K562 (cell line): ENCODE data around the gene EMP2. TPM values are rescaled to one million over a fixed set of nuclear protein-coding genes. Genes with fewer than 3 reads are reported as not detected.

Experiments
- ATAC-seq: fragments of 200-7000 bp; cut with Tn5 transposase; 3 replicates; pipeline ENCODE4 v1.9.1; 2020; ENCODE audit warnings: moderate library complexity
- BruUV-seq: library from RNA; stranded (reverse); fragments of 400-500 nt; replicated peaks from 2 replicates; lab custom pipeline; 2021; lab: Mats Ljungman, UMichigan
- CTCF ChIA-PET: fragments of 300-600 bp; formaldehyde crosslinking; extraction: SDS; loops from one replicate; lab custom pipeline; 2021; ENCODE audit warnings: low intra/inter-chr PET ratio; lab: Yijun Ruan, JAX
- POLR2A ChIA-PET: fragments of 300-600, 350-650 bp; sonication (Branson Sonifier 250); formaldehyde crosslinking; extraction: SDS; loops from one replicate; lab custom pipeline; 2021; ENCODE audit warnings: antibody characterized with exemption, inconsistent platforms; lab: Yijun Ruan, JAX
- DNase-seq, 4 experiments: peaks; one replicate each; pipeline versions ENCODE4 v3.0.0 to v3.0.0-alpha.2; 2011 to 2018; ENCODE audit warnings: low spot score in 3 of 4, mixed read lengths in 3 of 4; ENCODE audit errors: extremely low read depth in 1 of 4
- FAIRE-seq: peaks from 2 replicates; lab custom pipeline; 2011; peaks lifted over from hg19 to GRCh38; lab: Jason Lieb, UNC
- H2AFZ ChIP-seq: 2 replicates; pipeline ENCODE4 v1.6.0; 2011; ENCODE audit warnings: low read depth, low read length, control low read depth, inconsistent platforms
- H3K27ac ChIP-seq: fragments of 200-600 bp; 3 replicates; pipeline ENCODE4 v1.8.0; 2011; ENCODE audit warnings: low read depth, mild to moderate bottlenecking, control low read depth, inconsistent platforms, low read length, moderate library complexity, mixed read lengths; ENCODE audit errors: extremely low read depth
- H3K27me3 ChIP-seq, 2 experiments: fragments of 300-600 bp in 1 of 2; 2 replicates in 1 of 2; 3 replicates in 1 of 2; pipeline versions ENCODE4 v1.6.0 to v1.8.0; 2011; ENCODE audit warnings: inconsistent platforms in 2 of 2, low read length in 2 of 2, mild to moderate bottlenecking in 1 of 2, mixed read lengths in 1 of 2, moderate library complexity in 1 of 2; ENCODE audit not compliant: control insufficient read depth in 2 of 2, insufficient read depth in 2 of 2
- H3K36me3 ChIP-seq: fragments of 300-600 bp; 3 replicates; pipeline ENCODE4 v1.8.0; 2011; ENCODE audit warnings: mild to moderate bottlenecking, low read length, inconsistent platforms; ENCODE audit not compliant: control insufficient read depth, insufficient read depth
- H3K4me1 ChIP-seq, 2 experiments: fragments of 200-600 bp in 1 of 2; replicated peaks in 1 of 2; 2 replicates in 1 of 2; 3 replicates in 1 of 2; pipeline versions ENCODE4 v1.5.1 to v1.8.0; 2011; ENCODE audit warnings: inconsistent platforms in 2 of 2, low read length in 2 of 2, mild to moderate bottlenecking in 1 of 2, mixed read lengths in 1 of 2, moderate library complexity in 1 of 2; ENCODE audit not compliant: control insufficient read depth in 2 of 2, insufficient read depth in 2 of 2
- H3K4me2 ChIP-seq: 2 replicates; pipeline ENCODE4 v1.6.1; 2011; ENCODE audit warnings: low read length, control low read depth, inconsistent platforms, mixed read lengths; ENCODE audit not compliant: insufficient read depth
- H3K4me3 ChIP-seq: fragments of 200-600 bp; sonication (generic), shearing (Covaris generic); 2 replicates; pipeline ENCODE4 v1.5.1; 2016; ENCODE audit warnings: control low read depth, inconsistent platforms
- H3K79me2 ChIP-seq: fragments of 200-600 bp; 3 replicates; pipeline ENCODE4 v1.8.0; 2011; ENCODE audit warnings: low read length, inconsistent platforms; ENCODE audit not compliant: control insufficient read depth, insufficient read depth
- H3K9ac ChIP-seq, 2 experiments: 2 replicates each; pipeline versions ENCODE4 v1.6.0 to v1.6.1; 2011; ENCODE audit warnings: low read depth in 2 of 2, low read length in 2 of 2, control low read depth in 1 of 2, inconsistent platforms in 1 of 2, mild to moderate bottlenecking in 1 of 2, mixed read lengths in 1 of 2; ENCODE audit not compliant: insufficient read depth in 1 of 2
- H3K9me1 ChIP-seq: one replicate; pipeline ENCODE4 v1.6.0; 2011; ENCODE audit warnings: inconsistent platforms, mild to moderate bottlenecking, low read length, moderate library complexity; ENCODE audit not compliant: control insufficient read depth, insufficient read depth
- H3K9me3 ChIP-seq: replicated peaks from 2 replicates; pipeline ENCODE4 v1.5.1; 2011; ENCODE audit warnings: low read depth, low read length, inconsistent platforms; ENCODE audit not compliant: control insufficient read depth, insufficient read depth
- H4K20me1 ChIP-seq: replicated peaks from 2 replicates; pipeline ENCODE4 v1.6.1; 2011; ENCODE audit warnings: low read length, inconsistent platforms, mixed read lengths; ENCODE audit not compliant: control insufficient read depth, insufficient read depth
- CHCHD3 ChIP-seq: fragments of 250-450 bp; sonication (Bioruptor Pico); IDR thresholded peaks from 2 replicates; pipeline ENCODE4 v2.1.2; 2022; ENCODE audit warnings: mild to moderate bottlenecking
- GTF2F1 ChIP-seq: IDR thresholded peaks from 2 replicates; pipeline ENCODE4 v1.6.1; 2011; ENCODE audit warnings: low read depth, low read length, improper control_type of control experiment
- HMG20B ChIP-seq: fragments of 250-450 bp; sonication (Bioruptor Pico); IDR thresholded peaks from 2 replicates; pipeline ENCODE4 v1.5.0; 2021; ENCODE audit warnings: mild to moderate bottlenecking
- ILK ChIP-seq: fragments of 450-650 bp; IDR thresholded peaks from 2 replicates; pipeline ENCODE4 v1.6.1; 2016; ENCODE audit warnings: missing genetic modification characterization, low read depth, mild to moderate bottlenecking, missing compliant biosample characterization, moderate library complexity, borderline replicate concordance
- KLF16 ChIP-seq: IDR thresholded peaks from 2 replicates; pipeline ENCODE4 v1.6.1; 2016; ENCODE audit warnings: antibody characterized with exemption
- MEF2D ChIP-seq: conservative IDR thresholded peaks from 2 replicates; pipeline ENCODE4 v1.6.1; 2016; ENCODE audit warnings: low read depth, missing genetic modification characterization, missing compliant biosample characterization
- NFXL1 ChIP-seq: fragments of 450-650 bp; formaldehyde crosslinking; IDR thresholded peaks from 2 replicates; pipeline ENCODE4 v1.4.0; 2021; ENCODE audit warnings: mild to moderate bottlenecking
- NR3C1 ChIP-seq: sonication (generic); formaldehyde crosslinking; IDR thresholded peaks from 2 replicates; pipeline ENCODE4 v1.8.1; 2022; ENCODE audit warnings: missing genetic modification reagents
- PRMT5 ChIP-seq: sonication (generic); formaldehyde crosslinking; IDR thresholded peaks from 2 replicates; pipeline ENCODE4 v1.5.0; 2020; ENCODE audit warnings: missing genetic modification reagents
- RCOR1 ChIP-seq, 2 experiments: IDR thresholded peaks; 2 replicates each; pipeline ENCODE4 v1.6.1; 2012; ENCODE audit warnings: low read depth in 2 of 2, low read length in 2 of 2, borderline replicate concordance in 1 of 2, improper control_type of control experiment in 1 of 2
- TAF15 ChIP-seq: fragments of 200-400 bp; formaldehyde crosslinking; IDR thresholded peaks from 2 replicates; pipeline ENCODE4 v1.6.1; 2017; ENCODE audit warnings: mild to moderate bottlenecking, low read depth, low read length, moderate library complexity
- ZNF561 ChIP-seq: fragments of 450-650 bp; formaldehyde crosslinking; conservative IDR thresholded peaks from 2 replicates; pipeline ENCODE4 v1.4.0; 2020; ENCODE audit warnings: mild to moderate bottlenecking, moderate library complexity
- WGBS: fragments of 100-300 bp; shearing (Covaris generic); methylation state at CpG from one replicate; pipeline ENCODE4 v1.1.6; 2016; ENCODE audit warnings: low coverage, mixed read lengths; ENCODE audit not compliant: insufficient coverage; ENCODE audit errors: missing lambda C conversion rate; 5-methylcytosine and 5-hydroxymethylcytosine counted together
- in situ Hi-C: fragments of 300-500 bp; cut with MboI; formaldehyde crosslinking; loops from 4 replicates; pipeline ENCODE4 v1.15.0; 2018; ENCODE audit warnings: inconsistent platforms, mixed read lengths
- intact Hi-C: fragments of 100-400 bp; cut with micrococcal nuclease; formaldehyde crosslinking; loops from 2 replicates; pipeline ENCODE4 v1.14.2; 2022
- polyA plus RNA-seq, 8 experiments: library from polyadenylated mRNA; depleted of rRNA in 4 of 8; stranded (reverse) in 5 of 8; unstranded in 3 of 8; fragments of >200 nt; fragmentation: Nextera tagmentation in 2 of 8; fragmentation: Illumina TruSeq in 1 of 8; extraction: Ambion mirVana in 2 of 8; extraction: Trizol in 1 of 8; gene quantifications; 2 replicates each; pipeline versions ENCODE4 v1.2.1 to v1.2.3, GENCODE V29; 2011 to 2014; ENCODE audit warnings: inconsistent platforms in 1 of 8, missing spikeins in 1 of 8
- total RNA-seq, 7 experiments: library from RNA; depleted of rRNA in 6 of 7; stranded (reverse); fragments of >200 nt in 6 of 7; fragmentation: Illumina TruSeq in 2 of 7; extraction: Trizol in 2 of 7; gene quantifications; 2 replicates each; pipeline versions ENCODE4 v1.2.1 to v1.2.3, GENCODE V29; 2011 to 2021; ENCODE audit warnings: low replicate concordance in 1 of 7
- TF ChIP-seq, protein P1 (sequence below), 3 experiments: fragments of 200-800 bp in 1 of 3; fragments of 250-450 bp in 1 of 3; fragments of 450-650 bp in 1 of 3; sonication (Bioruptor Pico) in 1 of 3; sonication (Bioruptor generic) in 1 of 3; formaldehyde crosslinking in 1 of 3; IDR thresholded peaks; 2 replicates each; pipeline versions ENCODE4 v1.6.1 to v1.8.0; 2016 to 2022; ENCODE audit warnings: mild to moderate bottlenecking in 2 of 3, missing genetic modification characterization in 2 of 3, missing compliant biosample characterization in 1 of 3, moderate library complexity in 1 of 3

Gene EMP2
- total and polyA plus RNA-seq, 9 of the 15 experiments (the other 6 are each of a cell fraction or from before 2014, with no cell fraction given) = 0.73 to 6.2 (median 3.1) TPM

GRCh38 chr16:10502776-10503175 lies 77.6 kb downstream of the EMP2 start:
- ChIA-PET POLR2A (no interaction called here), CTCF (no interaction called here)
- intact Hi-C loops (no loop called here), in situ Hi-C loops (no loop called here)
- no TSS peak for BruUV-seq
- no peaks in the 10 kb centered on the region for H3K27me3 ChIP-seq
- no peak overlapping the region for H2AFZ ChIP-seq
- TF ChIP-seq ILK (tag) (no peak), NFXL1 (no peak), TAF15 (no peak), GTF2F1 (no peak), RCOR1 (IDR thresholded peaks at IDR 0.05; ENCODE audit: borderline replicate concordance in 1 of 2, low read depth in 2 of 2, low read length in 2 of 2) (no peak), KLF16 (no peak), HMG20B (CRISPR knock-in tag) (no peak), CHCHD3 (no peak), ZNF561 (CRISPR knock-in tag) (no peak), PRMT5 (CRISPR knock-in tag) (no peak), MEF2D (tag) (no peak), NR3C1 (no peak)
- TF ChIP-seq, protein P1, sequence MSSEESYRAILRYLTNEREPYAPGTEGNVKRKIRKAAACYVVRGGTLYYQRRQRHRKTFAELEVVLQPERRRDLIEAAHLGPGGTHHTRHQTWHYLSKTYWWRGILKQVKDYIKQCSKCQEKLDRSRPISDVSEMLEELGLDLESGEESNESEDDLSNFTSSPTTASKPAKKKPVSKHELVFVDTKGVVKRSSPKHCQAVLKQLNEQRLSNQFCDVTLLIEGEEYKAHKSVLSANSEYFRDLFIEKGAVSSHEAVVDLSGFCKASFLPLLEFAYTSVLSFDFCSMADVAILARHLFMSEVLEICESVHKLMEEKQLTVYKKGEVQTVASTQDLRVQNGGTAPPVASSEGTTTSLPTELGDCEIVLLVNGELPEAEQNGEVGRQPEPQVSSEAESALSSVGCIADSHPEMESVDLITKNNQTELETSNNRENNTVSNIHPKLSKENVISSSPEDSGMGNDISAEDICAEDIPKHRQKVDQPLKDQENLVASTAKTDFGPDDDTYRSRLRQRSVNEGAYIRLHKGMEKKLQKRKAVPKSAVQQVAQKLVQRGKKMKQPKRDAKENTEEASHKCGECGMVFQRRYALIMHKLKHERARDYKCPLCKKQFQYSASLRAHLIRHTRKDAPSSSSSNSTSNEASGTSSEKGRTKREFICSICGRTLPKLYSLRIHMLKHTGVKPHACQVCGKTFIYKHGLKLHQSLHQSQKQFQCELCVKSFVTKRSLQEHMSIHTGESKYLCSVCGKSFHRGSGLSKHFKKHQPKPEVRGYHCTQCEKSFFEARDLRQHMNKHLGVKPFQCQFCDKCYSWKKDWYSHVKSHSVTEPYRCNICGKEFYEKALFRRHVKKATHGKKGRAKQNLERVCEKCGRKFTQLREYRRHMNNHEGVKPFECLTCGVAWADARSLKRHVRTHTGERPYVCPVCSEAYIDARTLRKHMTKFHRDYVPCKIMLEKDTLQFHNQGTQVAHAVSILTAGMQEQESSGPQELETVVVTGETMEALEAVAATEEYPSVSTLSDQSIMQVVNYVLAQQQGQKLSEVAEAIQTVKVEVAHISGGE (CRISPR knock-in tag; IDR thresholded peaks at IDR 0.05) = no peak
- H3K4me1 ChIP-seq = peaks cover 2 to 6% of the 10 kb centered on the region in 2 experiments
- H3K9ac ChIP-seq = no peak overlapping the region
- H3K4me2 ChIP-seq = no peak overlapping the region
- H3K79me2 ChIP-seq = no peaks in the 10 kb centered on the region
- H3K27ac ChIP-seq = no peak overlapping the region
- H3K36me3 ChIP-seq = no peaks in the 10 kb centered on the region
- 83% methylated on average over 6 of the region's 6 CpGs for WGBS
- H3K9me3 ChIP-seq = peaks cover 17% of the 10 kb centered on the region
- H3K4me3 ChIP-seq = no peak overlapping the region
- DNase-seq = no peak
- no peak for ATAC-seq
- no peaks in the 10 kb centered on the region for H3K9me1 ChIP-seq
- no peaks in the 10 kb centered on the region for H4K20me1 ChIP-seq
- FAIRE-seq = no peak
